ENCODE data around the gene RLN3. TPM values are rescaled to one million over a fixed set of nuclear protein-coding genes. Genes with fewer than 3 reads are reported as not detected.

RLN3 gene
- total and polyA plus RNA-seq, 2 of the 8 experiments (the other 6 are each of a cell fraction or from before 2014, with no cell fraction given), result not detected

DNA sequence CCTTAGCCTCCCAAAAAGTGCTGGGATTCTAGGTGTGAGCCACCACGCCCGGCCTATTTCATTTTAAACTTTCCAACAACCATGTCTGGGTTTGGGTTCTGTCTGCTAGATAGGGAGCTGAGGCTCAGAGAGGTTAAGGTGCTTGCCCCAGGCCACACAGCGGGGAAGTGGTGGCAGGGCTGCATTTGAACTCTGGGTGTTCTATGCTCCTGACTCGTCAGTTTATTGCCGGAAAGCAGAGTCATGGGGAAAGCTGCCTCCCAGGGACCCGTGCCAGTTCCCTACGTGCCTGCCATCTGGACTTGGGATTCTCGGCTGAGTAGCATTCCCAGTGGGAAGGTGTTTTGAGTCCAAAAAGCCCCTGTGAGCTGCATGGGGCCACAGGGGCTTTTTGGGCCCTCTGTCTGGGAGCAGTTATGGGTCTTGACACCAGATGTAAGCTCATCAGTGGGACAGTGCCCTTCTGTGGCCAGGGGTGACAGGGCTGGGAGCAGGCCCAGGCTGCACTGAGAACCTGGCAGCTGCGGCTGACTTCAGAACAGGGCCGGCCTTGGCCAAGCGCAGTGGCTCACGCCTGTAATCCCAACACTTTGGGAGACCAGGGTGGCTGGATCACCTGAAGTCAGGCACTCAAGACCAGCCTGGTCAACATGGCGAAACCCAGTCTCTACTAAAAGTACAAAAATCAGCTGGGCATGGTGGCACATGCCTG, 32.8 kb upstream of the RLN3 start:
- no peak overlapping the region for H4K91ac ChIP-seq (replicated peaks; ENCODE audit: insufficient read length, low read length)

More for the DNA sequence above, 32.8 kb upstream of the RLN3 start:
- no peak overlapping the region for H3K56ac ChIP-seq (replicated peaks; ENCODE audit: insufficient read length, low read depth, low read length)
- H3K18ac ChIP-seq (ENCODE audit: extremely low read depth, low read length), result no peak overlapping the region
- H3K79me2 ChIP-seq (ENCODE audit: control insufficient read depth in 1 of 2, insufficient read depth in 2 of 2, low read length in 2 of 2), result no peaks in the 10 kb centered on the region; a peak in 1 of 4 replicates
- no peak overlapping the region for H2AK5ac ChIP-seq (ENCODE audit: low read depth, low read length)
- no peak overlapping the region for H3K4ac ChIP-seq (replicated peaks; ENCODE audit: insufficient read length, low read depth, low read length)
- H3K36me3 ChIP-seq (ENCODE audit: control insufficient read depth in 2 of 4, insufficient read depth in 4 of 4, low read length in 3 of 4), result peaks cover 0 to 7% (median 0%) of the 10 kb centered on the region in 4 experiments; a peak in 4 of 8 replicates
- no peak overlapping the region; the same call in 1 of the 2 replicates for H3K27ac ChIP-seq (ENCODE audit: low read depth, low read length)
- no peaks in the 10 kb centered on the region; a peak in 2 of 7 replicates for H3K4me1 ChIP-seq (replicated peaks in 1 of 4; ENCODE audit: control insufficient read depth in 3 of 4, insufficient read depth in 4 of 4, low read length in 3 of 4)
- FAIRE-seq, result no peak
- H3K23ac ChIP-seq (ENCODE audit: insufficient read length), result no peak overlapping the region
- H3K4me2 ChIP-seq (ENCODE audit: insufficient read depth in 1 of 2, low read depth in 2 of 2, low read length in 2 of 2), result no peak overlapping the region
- H2BK20ac ChIP-seq (ENCODE audit: low read length), result no peak overlapping the region
- no peak overlapping the region for H4K5ac ChIP-seq (ENCODE audit: insufficient read length, low read depth, low read length)
- H2BK120ac ChIP-seq (replicated peaks; ENCODE audit: low read depth, low read length), result no peak overlapping the region
- TF ChIP-seq CBX8 (IDR thresholded peaks at IDR 0.05; ENCODE audit: borderline replicate concordance, low read depth, low read length) (no peak), CBX5 (IDR thresholded peaks at IDR 0.05; ENCODE audit: low read depth, low read length) (no peak), NANOG (IDR thresholded peaks at IDR 0.05; ENCODE audit: insufficient read depth, low read depth, low read length, poor library complexity, severe bottlenecking) (no peak), SP1 (IDR thresholded peaks at IDR 0.05; ENCODE audit: low read depth, low read length) (no peak), HDAC6 (IDR thresholded peaks at IDR 0.05; ENCODE audit: low read depth, low read length) (no peak), RAD21 (IDR thresholded peaks at IDR 0.05 in 1 of 2, conservative IDR thresholded peaks at IDR 0.05 in 1 of 2; ENCODE audit: low read depth in 2 of 2, low read length in 2 of 2) (no peak; a peak in 1 of 4 replicates), HDAC2 (IDR thresholded peaks at IDR 0.05; ENCODE audit: borderline replicate concordance in 1 of 2, low read depth in 2 of 2, low read length in 2 of 2) (no peak), RFX5 (IDR thresholded peaks at IDR 0.05; ENCODE audit: borderline replicate concordance, low read depth, low read length) (no peak)
- WGBS, 2 experiments (ENCODE audit: extremely low coverage in 1 of 2, insufficient coverage in 1 of 2, insufficient read length in 1 of 2, insufficient replicate concordance in 2 of 2, low coverage in 1 of 2, low lambda C conversion rate in 2 of 2, missing lambda C conversion rate in 1 of 2), result 94% methylated on average over 13 of the region's 13 CpGs; no CpG with 5 or more reads in 1 of the 2 experiments
- H4K20me1 ChIP-seq (replicated peaks in 1 of 2; ENCODE audit: control insufficient read depth in 1 of 2, insufficient read depth in 2 of 2, low read length in 2 of 2), result peaks cover 3% of the 10 kb centered on the region in 2 experiments
- H2BK12ac ChIP-seq (ENCODE audit: low read depth, low read length), result no peak overlapping the region
- no peak overlapping the region for H2BK5ac ChIP-seq (ENCODE audit: low read depth, low read length)
- no peak overlapping the region for H2AFZ ChIP-seq (ENCODE audit: low read length)
- H3K4me3 ChIP-seq (ENCODE audit: extremely low read depth in 1 of 4, insufficient read depth in 2 of 4, low read depth in 3 of 4, low read length in 4 of 4), result no peak overlapping the region
- no peaks in the 10 kb centered on the region for H3K27me3 ChIP-seq (replicated peaks in 1 of 4; ENCODE audit: control insufficient read depth in 3 of 4, extremely low read depth in 1 of 4, insufficient read depth in 3 of 4, low read length in 3 of 4)
- H3K14ac ChIP-seq (ENCODE audit: insufficient read length), result no peak overlapping the region
- ChIA-PET POLR2A (ENCODE audit: partially characterized antibody) (interaction anchor here (0.9 to 4.7 kb wide), 6 partner anchors 8 to 113 kb away, joined by 3 to 16 read pairs (median 4); partner anchors contain the start of gene RFX1), CTCF (ENCODE audit: partially characterized antibody) (interaction anchor here (0.6 to 4.2 kb wide), 4 partner anchors 17 to 74 kb away, joined by 3 to 14 read pairs (median 3); no protein-coding TSS in a partner anchor)
- no peak for DNase-seq (ENCODE audit: low read depth in 1 of 2, low spot score in 2 of 2)
- no peak overlapping the region for H2BK15ac ChIP-seq (ENCODE audit: low read length)
- H3K9me3 ChIP-seq (ENCODE audit: insufficient read depth in 2 of 2, low read depth in 1 of 2, low read length in 1 of 2), result peaks cover 6 to 12% of the 10 kb centered on the region in 2 experiments; a peak in 3 of 4 replicates
- H4K8ac ChIP-seq (ENCODE audit: extremely low read depth, insufficient read depth, low read length), result no peak overlapping the region
- H3K79me1 ChIP-seq (ENCODE audit: low read depth, low read length), result peaks cover 6% of the 10 kb centered on the region; the same call in 1 of the 2 replicates
- no peaks in the 10 kb centered on the region for H3K23me2 ChIP-seq (ENCODE audit: low read depth, low read length)
- H3K9ac ChIP-seq (replicated peaks in 1 of 4; ENCODE audit: extremely low read depth in 1 of 4, low read depth in 3 of 4, low read length in 3 of 4), result no peak overlapping the region
